ENCODE data around the gene GPS2.

Gene GPS2

DNA sequence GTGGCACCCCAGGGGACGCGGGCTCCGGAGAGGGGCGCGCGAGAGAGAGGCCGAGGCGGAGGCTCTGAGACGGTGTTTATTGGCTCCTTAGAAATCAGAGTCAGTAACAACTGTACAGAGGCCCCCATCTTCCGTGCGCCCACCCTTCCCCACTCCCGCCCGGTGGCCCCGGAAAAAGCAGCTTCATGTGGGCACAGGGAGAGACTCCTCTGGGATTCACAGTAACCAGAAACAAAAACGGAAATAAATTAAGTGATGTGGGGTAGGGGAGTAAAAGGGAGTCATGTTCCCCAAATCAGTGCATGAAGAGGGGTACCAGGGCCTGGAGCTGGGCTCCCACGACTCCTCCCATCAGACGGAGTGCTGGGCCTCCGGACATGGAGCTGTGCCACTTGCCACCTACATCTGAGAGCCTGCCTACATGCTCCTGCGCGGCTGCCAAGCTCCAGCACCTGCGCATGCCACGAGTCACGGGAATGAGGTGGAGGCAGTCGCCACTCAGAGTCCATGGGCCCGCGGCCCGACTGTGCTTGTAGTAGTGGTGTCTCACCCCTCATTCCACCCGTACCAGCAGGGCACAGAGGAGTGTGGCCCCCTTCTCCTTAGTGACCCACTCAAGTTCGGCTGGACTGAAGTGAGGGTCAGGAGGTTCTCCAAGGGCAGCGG, 543 bp upstream of the GPS2 start:
- DNase-seq = no peak

DNA sequence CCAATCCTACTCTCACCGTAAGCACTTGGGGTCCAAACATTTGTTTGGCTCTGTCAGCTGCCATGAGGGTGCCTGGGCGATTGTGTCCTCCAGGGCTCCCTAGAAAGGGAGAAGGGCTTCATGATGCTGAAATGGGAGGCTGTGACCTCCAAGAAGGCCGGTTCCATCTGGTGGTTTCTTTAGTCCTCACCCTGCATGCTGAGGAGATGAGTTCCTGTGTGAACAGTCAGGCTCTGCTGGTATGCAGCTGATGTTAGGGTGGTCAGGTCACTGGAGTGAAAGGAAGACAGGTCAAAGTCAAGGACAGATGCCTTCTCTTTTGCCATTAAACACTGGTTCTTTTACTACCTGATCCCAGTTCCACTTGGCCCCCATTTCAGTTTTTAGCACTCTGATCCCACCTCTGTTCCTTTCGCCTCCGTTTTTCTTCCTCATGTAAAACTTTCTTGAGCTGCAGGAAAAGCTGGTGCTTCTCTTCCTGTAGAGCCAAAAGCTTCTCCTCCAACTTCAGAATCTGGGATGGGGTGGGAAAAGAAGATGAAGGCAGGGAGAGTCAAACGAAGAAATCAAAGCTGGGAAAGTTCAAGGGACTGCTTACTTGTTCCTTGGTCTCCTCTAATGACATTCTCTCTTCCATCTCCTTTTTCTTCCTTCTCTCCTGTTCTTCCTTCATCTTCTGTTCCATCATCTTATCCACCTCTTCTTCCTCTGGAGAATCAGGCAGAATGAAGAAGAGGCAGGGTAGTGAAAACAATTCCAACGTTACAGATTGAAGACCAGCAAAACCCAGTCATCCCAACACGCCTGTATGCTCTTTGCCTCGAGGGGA, 1.1 kb downstream of the GPS2 start:
- no peak for DNase-seq

DNA sequence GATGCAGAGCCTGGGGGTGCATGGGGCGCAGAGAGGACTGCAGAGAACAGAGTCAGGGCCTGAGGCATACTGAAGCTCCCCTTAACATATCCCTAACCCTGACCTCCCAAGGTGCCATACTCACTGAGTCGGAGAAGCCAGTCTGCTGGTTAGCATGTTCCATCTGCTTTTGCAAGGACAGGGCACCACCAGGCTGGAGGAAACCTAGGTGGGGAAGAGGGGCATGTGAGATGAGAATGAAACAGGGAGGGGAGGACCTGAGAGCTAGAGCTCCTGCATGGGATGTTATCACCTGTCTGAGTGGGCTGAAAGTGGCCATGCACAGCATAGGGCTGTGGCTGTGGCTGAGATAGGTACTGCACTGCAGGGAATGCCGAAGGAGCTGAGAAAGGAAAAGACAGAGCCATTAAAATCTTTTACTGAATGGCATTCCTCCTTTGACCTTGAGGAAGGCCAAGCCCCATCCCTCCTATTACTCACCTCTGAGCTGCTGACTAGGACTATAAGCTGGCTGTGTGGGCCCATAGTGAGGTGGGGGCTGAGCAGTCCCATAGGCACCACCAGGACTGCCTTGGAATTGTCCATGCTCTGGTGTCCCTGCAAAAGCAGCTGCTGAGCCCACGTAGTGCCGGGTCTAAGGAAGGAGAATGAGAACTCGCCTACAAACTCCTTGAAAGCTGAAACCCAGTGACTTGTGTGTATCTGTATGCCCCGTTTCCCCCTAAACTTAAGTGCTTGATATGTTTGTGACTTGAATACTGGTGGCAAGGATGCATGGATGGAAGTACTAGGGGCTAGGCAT, 1.9 kb downstream of the GPS2 start:
- DNase-seq = no peak

DNA sequence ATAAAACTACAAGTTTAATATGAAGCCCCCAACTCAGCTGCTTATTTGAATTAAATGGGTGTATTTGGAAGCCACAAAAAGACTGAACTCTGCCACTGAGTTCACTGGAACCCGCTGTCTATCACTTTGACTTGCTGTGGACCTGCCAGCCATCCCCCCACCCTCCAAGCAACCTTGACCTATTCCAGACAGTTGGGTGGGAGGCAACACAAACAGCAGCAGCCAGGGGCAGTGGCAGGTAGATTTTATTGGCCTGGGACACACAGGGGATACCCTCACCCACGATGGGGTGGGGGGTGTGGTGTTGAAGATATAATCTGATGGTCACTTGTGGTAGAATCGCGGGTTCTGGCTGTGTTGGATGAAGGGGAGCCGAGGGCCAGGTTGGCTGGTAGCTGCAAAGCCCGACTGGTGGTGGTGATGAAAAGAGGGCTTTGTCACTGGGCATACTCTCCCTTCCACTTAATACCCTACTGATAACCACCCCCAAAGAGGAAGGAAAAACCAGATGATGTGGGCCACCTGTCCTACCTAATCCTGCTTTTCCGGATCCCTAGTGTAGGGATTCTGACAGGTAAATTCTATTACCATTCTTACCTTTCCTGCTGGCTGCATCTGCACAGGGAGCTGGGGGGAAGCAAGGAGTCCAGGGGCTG, 2.6 kb downstream of the GPS2 start:
- no peak for DNase-seq

DNA sequence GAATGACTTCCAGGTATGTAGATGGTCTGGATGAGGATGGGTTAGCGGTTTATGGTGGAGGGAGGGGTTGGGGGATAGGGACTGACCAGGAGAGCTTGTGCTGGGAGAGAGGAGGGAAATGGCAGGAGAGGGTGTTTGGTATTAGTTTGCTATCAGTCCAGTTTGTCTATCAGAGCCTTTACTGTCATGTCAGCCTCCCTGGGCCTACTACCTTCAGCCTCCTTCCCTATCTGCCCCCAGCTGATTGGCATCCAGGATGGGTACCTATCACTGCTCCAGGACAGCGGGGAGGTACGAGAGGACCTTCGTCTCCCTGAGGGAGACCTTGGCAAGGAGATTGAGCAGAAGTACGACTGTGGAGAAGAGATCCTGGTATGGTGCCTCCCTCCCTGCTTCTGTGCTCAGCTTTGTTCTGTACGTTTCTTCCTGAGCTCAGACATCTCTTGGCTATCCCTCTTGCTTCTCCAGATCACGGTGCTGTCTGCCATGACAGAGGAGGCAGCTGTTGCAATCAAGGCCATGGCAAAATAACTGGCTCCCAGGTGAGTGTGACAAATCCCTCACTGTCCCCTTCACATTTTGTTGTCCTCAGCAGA, 4.0 kb downstream of the GPS2 start:
- no peak for DNase-seq

DNA sequence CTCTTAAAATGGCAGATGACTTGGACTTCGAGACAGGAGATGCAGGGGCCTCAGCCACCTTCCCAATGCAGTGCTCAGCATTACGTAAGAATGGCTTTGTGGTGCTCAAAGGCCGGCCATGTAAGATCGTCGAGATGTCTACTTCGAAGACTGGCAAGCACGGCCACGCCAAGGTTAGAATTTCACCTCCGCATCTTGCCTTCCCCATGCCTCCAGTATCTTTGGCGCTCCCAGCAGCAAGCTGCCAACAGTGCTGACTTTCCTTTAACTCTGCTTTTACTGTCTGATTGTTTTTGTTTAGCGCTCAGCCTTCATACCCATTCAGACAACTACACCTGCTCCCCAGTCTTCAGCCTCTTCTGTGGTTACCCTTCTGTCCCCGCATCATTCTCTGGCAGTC, 5.5 kb downstream of the GPS2 start:
- no peak for DNase-seq

DNA sequence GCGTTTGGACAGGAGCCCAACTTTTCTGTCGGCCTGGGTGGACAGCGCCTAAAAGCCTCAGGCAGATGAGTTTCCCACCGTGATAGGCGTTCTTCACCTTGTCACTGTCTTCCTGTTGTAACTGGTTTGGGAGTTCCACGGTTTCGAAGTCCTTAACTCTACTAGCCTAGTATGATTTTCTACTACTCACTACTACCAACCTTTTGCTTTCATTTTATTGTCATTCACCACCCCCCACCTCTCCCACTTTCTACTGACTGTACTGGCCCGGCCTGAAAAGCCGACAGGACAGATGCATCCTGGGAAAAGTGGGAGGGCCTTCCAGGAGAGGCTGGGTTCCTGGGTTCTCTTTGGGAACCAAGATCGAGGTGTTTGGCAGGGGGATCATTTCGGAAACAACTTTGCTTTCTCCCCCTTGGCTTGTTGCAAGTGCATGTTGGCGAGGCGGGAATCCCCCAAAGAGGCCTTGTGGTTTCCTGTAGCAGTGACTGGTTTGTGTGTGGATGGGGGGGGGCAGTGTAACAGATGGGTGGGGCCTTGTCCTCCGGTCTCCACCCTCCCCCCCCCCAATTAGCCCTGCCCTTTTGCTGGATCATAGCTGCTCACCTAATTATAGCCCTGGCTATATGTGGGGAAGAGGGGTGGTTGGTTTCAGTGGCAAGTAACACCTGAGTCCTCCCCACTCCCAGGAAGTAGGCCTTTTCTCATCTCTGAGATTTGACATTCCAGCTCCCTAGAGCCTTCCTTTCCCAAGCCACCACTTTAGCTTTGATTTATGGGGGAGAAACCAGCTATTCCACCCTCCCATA, 6.3 kb downstream of the GPS2 start:
- DNase-seq = peak; percentile 82

DNA sequence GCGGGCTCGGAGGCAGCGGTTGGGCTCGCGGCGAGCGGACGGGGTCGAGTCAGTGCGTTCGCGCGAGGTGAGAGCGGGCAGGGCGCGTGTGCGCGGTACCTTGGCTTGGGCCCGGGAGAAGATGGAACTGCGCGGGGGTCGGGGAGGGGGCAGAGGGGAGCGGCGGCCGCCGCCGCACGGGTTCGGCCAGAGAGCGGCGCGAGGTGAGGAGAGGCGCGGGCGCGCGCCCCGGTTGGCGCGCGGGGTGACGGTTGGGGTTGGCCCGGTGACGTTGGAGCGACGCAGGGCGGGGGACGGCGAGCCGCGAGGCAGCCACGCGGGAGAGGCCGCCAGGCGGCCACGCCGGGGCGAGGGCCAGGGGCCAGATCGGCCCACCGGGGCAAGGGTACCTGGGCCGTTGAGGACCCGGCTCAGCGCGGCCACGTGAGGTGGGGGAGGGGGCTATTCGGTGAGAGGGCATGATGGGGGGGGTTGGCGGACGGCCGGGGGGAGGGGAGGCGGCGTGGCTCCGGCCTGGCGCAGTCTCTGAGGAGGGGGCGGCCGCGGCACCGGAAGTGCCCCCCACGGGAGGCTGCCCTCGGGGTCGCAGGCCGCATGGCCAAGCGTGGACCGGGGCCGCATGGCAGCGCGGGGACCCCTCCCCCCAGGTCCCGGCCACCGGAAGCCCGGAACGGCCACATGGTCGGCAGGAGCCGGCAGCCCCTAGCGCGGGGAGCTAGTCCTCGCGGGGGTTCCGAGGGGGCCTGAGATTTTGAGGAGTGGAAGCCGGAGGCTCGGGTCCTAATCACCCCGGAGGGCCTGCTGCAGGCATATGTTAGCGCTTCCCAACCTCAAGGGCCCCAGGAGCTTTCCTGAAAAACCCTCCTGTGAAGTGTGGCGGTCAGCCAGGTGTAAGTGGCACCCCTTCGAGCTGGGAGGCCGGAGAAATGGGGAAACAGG, 7.2 kb downstream of the GPS2 start:
- DNase-seq = peak; percentile 57

DNA sequence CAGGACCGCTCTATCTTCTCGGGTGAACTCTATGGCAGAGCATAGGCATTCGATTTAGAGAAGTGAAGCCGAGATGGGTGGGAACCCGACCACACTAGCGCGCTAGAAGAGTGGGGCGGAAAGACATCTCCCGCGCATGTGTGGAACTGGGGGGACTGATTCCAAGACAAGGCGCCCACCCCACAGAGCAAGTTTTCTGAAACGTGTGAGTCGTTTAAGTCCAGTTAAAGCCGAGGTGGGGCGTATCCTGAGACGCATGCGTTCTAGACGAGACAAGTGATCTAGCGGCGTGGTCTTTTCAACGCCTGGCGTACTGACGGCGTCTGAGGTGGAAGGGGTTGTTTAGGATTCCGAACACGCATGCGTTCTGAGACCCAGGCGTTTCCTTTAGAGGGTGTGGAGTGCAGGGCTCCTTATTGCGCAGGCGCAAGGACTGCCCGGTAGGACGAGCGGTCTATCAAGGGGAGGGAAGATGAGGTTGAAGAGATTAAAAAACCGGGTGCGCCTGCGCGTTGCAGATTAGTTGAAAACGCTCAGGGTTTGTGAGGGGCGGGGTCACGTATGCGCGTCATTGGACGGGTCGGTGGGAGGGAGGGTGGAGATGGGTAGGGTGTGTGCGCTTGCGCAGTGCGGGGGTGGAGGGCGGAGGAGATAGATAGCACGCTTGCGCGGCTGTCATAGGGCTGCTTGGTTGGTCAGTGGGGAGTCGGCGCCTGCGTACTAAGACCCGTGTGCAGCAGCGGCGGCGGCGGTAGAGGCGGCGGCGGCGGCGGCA, 8.1 kb downstream of the GPS2 start, which contains the start of gene EIF5A:
TSS of gene EIF5A (plus strand) at position 718 of the 775 bp plus-strand sequence. CDS start 2,008 bp downstream, outside the sequence.
- peak; percentile 100 for DNase-seq

DNA sequence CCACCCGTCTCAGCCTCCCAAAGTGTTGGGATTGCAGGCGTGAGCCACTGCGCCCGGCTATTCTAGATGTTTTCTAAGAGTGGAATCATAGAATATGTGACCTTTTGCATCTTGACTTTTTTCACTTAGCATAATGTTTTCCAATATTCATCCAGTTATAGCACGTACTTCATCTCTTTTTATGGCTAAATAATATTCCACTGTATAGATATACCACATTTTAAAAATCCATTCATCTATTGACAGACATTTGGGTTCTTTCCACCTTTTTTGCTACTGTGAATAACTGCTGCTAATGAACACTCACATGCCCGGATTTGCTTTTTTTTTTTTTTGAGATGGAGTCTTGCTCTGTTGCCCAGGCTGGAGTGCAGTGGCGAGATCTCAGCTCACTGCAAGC, 11.0 kb downstream of the GPS2 start:
- no peak for DNase-seq

DNA sequence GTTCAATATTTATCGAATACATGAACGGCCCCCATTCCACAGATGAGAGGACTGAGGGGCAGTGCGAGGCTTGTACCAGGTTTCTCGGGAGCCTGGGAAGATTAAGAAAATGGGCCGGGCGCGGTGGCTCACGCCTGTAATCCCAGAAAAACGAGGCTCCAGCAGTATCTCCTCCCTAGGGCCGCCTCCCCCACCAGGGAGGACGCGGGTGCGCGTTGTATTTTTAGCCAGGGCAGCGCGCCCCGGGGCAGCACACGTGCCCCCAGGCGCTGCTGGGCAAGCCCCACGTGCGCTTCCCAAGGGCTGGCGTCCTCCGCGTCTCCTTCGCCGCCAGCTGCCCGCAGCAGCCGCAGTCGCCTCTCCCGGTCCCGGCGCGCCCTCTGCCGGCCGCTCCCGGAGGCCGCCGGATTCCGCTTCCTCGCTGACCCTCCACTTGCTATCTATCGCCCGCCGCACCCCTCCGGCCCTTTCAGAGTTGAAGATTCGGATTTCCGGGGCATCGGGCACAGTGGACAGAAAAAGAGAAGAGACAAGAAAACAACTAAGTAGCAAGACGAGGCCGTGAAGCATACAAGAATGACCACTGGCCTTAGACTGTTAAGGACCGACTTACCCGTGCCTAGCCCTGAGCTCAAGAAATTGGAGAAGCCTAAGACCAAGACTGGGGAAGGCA, 18.8 kb downstream of the GPS2 start:
- peak; percentile 74 for DNase-seq

DNA sequence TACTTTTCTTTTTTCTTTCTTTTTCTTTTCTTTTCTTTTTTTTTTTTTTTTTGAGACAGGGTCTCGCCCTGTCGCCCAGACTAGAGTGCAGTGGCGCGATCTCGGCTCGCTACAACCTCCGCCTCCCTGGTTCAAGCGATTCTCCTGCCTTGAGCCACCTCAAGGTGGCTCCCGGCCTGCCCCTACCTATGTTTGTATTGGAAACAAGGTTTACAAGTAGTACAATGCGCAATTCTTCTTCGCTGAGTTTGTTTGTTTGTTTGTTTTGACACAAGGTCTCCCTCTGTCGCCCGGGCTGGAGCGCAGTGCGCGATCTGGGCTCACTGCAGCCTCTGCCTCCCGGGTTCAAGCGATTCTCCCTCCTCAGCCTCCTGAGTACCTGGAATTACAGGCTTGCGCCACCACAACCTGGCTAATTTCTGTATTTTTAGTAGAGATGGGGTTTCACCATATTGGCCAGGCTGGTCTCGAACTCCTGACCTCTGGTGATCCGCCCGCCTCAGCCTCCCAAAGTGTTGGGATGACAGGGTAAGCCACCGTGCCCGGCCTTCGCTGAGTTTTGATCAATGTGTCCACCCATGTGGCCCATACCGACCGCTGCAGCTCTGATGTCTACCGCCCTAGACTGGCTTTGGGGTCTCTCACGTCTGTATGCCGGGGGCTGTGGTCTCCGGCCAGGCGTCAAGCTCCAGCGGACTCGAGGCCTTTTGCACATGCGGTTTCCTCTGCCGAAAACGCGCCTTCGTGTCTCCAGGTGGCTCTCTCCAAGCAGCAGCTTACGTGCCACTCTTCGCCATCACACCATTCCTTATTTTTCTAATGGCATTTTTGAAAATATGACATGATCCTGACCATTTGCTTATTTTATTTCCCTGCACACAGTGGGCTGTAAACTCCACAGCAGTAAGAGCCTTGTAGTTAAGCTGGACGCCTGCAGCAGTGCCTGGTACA, 19.7 kb downstream of the GPS2 start:
- no peak for DNase-seq

DNA sequence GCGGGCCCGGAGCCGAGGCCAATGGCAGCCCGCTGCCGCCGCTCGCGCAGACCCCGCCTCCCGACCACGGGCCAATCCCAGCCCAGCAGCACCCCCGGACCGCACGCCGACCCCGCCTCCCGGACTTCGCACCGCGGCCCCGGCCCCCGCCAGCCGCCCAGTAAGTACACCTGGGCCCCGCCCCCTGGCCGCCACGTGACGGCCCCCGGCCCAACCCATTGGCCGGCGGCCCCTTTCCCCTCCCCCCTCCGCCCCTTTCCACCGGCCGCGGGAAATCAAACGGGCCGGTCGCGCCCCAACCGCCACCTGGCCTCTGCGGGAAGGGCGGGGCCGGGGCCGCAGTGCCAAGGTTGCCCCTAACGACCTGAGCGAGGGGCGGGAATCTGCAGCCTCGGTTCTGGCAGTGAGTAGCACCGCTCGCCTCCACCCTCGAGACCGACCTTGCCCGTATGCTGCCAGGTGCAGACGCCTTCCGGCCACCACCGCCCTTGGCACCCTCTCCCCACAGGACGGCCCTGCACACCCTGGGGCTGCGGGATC, 20.5 kb downstream of the GPS2 start, which contains the start of gene YBX2:
TSS of gene YBX2 (minus strand) at position 26 of the 540 bp plus-strand sequence. CDS start 139 bp downstream, outside the sequence.
- peak; percentile 72 for DNase-seq

DNA sequence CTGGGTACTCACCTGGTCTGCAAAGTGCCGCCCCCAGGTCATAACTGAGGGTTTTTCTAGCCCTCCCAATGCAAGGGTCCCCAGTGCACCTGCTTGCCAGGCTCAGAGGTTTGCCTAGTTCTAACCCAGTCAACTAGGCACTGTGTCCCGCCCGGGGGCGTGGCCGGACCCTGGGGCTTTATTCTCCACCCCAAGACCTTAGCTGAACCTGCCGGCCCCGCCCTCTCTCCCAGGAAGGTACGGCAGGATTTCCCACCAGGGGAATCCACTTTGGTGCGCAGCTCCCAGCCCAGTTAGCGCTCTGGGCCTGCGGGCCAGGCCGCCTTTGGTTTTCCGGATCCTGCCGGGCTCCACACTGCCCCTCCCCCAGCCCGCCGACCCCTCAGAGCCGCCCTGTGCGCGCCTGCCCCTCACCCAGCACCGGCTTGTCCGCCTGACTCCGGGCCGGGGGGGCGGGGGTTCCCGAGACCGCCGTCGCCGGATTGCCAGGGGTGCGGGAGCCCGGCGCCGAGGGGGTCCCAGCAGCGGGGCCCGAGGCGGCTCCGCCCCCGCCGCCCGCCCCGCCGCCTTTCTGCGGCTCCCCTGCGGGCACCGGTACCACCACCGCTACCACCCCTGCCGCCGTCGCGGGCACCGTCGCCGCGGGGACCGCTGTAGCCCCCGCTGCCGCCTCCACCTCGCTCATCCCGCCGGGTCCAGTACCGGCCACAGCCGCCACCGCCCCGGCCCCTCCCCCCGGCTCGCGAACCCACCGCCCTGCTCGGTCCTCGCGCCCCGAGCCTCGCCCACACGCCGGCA, 21.1 kb downstream of the GPS2 start:
- no peak for DNase-seq

DNA sequence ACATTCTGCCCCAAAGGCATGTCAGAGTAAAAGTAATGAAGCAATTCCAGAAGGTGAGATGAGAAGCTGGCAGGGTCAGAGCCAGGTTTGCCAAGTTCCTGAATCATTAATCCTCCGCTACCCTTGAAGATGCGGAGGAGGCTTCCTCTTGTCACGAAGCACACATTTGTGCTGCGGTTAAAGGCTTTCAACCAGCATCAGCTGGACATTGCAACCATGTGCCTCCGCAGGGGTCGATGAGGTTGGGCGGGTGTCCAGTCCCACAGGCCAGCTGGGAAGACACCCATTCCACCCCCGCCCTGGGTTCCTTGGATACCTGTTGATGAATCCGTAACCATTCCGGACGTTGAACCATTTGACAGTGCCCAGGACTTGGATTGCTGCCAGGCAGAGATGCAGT, 22.0 kb downstream of the GPS2 start:
- DNase-seq = no peak

DNA sequence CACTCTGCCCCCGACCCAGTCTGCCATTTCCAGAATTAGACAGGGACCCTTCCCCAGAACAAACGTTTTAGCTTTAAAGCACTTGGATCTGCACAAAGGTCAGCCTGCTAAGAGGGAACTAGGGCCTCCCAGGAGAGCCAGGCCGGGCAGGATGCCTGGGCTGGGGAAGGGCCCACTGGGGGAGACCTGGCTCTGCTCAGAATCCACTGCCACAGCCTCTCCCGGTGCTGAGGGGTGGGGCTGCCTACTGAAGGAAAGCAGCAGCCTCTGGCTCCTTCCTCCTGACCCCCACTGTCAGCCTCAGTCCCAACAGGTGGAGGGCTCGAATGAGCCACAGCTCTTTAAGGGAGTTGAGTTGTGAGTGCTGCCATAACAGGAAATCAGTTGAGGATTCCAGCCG, 22.4 kb downstream of the GPS2 start:
- no peak for DNase-seq

DNA sequence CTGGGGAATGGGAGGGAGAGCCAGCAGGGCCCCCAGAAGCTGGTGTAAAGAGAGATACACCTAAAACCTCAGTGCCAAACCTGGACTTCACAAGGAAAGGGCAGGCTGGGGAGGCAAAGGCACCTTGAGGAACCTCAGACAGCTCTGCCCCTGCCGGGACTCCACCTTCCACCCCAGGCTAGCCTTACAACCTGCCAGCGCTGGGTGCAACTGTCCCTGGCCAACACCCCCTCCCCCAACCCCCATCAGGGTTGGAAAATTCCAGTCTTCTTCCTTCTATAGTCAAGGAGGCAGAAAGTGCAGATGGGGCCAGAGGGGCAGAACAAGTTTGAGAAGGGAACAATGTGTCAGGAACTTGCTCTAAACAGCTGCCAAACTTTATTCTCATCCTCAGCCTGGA, 23.0 kb downstream of the GPS2 start:
- DNase-seq = no peak

Measured in activated CD8-positive, alpha-beta memory T cell treated with anti-CD3 and anti-CD28 coated beads, Interleukin-2, amount 50 U/mL, for 4 hours (primary cell).